Measurements from ENCODE around the gene TPCN2.

DNA sequence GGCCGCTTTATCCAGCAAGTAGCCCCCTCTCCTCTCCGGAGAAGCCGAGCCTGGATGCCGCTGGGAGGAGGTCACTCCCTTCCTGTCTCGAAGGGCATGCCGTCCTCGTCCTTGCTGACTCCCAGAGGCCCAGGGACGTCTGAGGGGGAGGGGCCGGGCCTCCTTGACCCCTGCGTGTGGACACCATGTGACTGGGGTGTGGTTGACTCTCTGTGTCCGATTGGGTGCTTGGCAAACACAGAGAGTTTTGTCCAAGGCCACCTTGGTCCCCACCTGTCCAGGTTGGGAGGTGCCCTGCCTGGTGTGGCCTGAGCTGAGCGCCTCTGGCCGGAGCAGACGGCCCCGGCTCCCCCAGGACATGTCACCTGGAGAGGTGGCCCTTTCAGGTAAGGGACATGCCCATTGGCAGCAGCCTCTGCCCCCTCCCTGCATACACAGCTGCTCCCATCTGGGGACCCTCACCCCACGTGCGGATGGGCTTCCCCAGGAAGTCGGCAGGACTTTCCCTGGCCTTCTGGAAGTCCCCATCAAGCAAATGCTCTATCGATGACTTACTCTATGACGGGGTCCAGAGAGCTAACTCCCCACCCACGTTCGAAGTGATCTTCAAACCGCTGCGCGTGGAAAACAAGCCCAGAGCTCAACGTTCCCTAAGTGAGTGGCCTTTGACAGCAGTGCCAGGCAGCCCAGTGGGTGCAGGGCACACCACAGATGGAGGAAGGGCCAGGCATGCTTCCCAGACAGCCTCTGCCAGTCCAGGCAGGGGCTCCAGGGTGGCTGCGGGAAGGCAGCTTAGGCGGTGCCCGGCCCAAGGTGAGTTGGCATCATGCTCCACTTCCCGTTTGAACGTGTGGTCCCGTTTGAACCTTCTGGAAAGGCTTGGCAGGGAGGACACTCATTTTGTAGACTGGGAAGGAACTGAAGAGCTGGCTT, 106.8 kb downstream of the TPCN2 start, which contains the start of gene SMIM38:
- TF ChIP-seq, protein P1, sequence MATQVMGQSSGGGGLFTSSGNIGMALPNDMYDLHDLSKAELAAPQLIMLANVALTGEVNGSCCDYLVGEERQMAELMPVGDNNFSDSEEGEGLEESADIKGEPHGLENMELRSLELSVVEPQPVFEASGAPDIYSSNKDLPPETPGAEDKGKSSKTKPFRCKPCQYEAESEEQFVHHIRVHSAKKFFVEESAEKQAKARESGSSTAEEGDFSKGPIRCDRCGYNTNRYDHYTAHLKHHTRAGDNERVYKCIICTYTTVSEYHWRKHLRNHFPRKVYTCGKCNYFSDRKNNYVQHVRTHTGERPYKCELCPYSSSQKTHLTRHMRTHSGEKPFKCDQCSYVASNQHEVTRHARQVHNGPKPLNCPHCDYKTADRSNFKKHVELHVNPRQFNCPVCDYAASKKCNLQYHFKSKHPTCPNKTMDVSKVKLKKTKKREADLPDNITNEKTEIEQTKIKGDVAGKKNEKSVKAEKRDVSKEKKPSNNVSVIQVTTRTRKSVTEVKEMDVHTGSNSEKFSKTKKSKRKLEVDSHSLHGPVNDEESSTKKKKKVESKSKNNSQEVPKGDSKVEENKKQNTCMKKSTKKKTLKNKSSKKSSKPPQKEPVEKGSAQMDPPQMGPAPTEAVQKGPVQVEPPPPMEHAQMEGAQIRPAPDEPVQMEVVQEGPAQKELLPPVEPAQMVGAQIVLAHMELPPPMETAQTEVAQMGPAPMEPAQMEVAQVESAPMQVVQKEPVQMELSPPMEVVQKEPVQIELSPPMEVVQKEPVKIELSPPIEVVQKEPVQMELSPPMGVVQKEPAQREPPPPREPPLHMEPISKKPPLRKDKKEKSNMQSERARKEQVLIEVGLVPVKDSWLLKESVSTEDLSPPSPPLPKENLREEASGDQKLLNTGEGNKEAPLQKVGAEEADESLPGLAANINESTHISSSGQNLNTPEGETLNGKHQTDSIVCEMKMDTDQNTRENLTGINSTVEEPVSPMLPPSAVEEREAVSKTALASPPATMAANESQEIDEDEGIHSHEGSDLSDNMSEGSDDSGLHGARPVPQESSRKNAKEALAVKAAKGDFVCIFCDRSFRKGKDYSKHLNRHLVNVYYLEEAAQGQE (IDR thresholded peaks at IDR 0.05; ENCODE audit: insufficient read depth in 1 of 2, low read depth in 2 of 2, low read length in 2 of 2) = no peak
- TF ChIP-seq POLR2AphosphoS5 (IDR thresholded peaks at IDR 0.05; ENCODE audit: low read depth, low read length) (no peak), SIN3A (IDR thresholded peaks at IDR 0.05; ENCODE audit: borderline replicate concordance, insufficient read depth, low read length) (no peak), TAF1 (IDR thresholded peaks at IDR 0.05; ENCODE audit: borderline replicate concordance, insufficient read depth, low read length) (no peak)

All from PFSK-1 (cell line).